Measurements from ENCODE around the gene TSSC4.

Gene TSSC4

DNA sequence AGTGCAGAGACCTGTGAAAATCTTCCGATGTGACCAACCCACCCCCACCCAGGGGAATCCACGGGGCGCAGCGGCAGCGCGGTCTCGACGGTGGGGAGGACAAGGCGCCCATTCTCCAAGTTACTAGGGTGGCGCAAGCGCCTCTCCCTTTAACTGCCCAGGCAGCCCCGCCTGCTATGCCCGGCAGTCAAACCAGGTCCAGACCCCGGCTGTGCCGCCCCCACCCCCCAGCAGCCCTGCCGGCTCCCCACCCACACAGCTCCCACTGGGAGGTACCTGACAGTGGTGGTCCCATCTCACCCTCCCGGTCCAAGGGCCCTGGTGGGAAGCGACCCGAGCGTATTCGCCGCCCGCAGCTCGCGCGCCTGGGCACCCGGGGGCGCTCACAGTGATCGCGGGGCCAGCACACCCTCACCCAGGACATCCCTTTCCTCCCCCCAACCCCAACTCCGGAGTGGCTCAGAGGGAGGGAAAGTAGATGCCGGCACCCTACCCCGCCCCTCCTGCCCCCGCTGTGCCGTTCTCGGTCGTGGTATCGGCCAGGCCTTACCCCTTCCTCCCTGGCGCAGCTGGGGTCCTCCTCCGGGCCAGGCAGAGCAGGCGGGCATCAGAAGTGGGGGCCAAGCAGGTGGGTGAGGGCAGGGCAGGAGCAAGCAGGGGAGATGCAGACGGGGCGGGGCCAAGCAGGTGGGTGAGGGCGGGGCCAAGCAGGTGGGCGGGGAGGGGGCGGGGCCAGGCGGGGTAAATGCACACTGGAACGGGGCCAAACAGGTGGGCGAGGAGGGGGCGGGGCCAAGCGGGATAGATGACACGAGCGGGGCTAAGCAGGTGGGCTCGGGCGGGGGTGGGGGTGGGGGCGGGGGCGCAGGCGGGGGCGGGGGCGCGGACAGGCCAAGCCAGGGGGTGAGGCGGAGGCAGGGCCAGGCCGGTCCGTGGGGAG, 43.6 kb downstream of the TSSC4 start, which contains the start of gene TRPM5:
TRPM5 (minus strand) TSS at position 634 of the 940 bp plus-strand sequence. CDS start 21,478 bp downstream, outside the sequence.
- Histone ChIP-seq H3K9me3 (replicated peaks in 1 of 11) (no peaks in the 10 kb centered on the region), H3K9ac (peak within 1 kb of the TSS; percentile 59 to 83 (median 76); a peak in 21 of 22 replicates), H3K4me2 (peak within 1 kb of the TSS; percentile 86 to 99 (median 97)), H3K4me3 (peak within 1 kb of the TSS; percentile 60 to 81 (median 70)), H4K20me1 (peaks cover 0 to 12% (median 0%) of the 10 kb centered on the region in 11 experiments; a peak in 9 of 22 replicates), H3K27ac (peak within 1 kb of the TSS; percentile 34 to 78 (median 59); a peak in 20 of 22 replicates), H3K36me3 (no peaks in the 10 kb centered on the region), H3K27me3 (peaks cover 0 to 37% (median 15%) of the 10 kb centered on the region in 11 experiments; a peak in 18 of 22 replicates), H3K4me1 (peaks cover 38 to 46% (median 43%) of the 10 kb centered on the region in 10 experiments)
- TF ChIP-seq Cebpa-rat (IDR thresholded peaks at IDR 0.05), result no peak

DNA sequence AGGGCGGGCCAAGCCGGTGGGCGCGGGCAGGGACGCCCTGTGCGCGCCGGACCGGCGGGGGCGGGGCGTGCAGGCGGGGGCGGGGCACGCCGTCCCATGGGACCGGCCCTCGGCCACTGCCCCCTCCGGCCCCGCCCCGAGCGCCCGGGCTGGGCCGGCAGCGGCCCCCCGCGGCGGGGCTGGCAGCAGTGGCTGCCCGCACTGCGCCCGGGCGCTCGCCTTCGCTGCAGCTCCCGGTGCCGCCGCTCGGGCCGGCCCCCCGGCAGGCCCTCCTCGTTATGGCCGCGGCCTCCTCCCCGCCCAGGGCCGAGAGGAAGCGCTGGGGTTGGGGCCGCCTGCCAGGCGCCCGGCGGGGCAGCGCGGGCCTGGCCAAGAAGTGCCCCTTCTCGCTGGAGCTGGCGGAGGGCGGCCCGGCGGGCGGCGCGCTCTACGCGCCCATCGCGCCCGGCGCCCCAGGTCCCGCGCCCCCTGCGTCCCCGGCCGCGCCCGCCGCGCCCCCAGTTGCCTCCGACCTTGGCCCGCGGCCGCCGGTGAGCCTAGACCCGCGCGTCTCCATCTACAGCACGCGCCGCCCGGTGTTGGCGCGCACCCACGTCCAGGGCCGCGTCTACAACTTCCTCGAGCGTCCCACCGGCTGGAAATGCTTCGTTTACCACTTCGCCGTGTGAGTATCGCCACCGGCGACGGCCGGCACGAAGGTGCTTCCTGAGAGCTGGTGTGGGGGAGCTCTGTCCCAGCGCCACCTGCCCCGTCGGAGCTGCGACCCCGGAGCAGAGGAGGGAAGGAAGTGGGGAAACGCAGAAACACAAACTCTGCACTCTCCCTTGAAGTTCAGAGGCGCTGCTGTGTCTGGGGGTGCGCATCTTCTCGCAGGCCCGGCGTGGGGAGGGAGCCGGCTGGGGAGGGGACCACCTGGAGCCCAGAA, 44.5 kb downstream of the TSSC4 start, which contains the start of gene KCNQ1:
KCNQ1 (plus strand) TSS at position 188 of the 925 bp plus-strand sequence; CDS start at position 279, 91 bp downstream.
- Histone ChIP-seq H3K36me3 (no peaks in the 10 kb centered on the region), H3K9me3 (replicated peaks in 1 of 11) (no peaks in the 10 kb centered on the region), H3K4me3 (peak within 1 kb of the TSS; percentile 60 to 81 (median 70)), H3K27ac (peak within 1 kb of the TSS; percentile 34 to 78 (median 59); a peak in 20 of 22 replicates), H3K4me1 (peaks cover 38 to 49% (median 44%) of the 10 kb centered on the region in 10 experiments), H3K9ac (peak within 1 kb of the TSS; percentile 59 to 83 (median 76); a peak in 21 of 22 replicates), H4K20me1 (peaks cover 0 to 21% (median 2%) of the 10 kb centered on the region in 11 experiments; a peak in 9 of 22 replicates), H3K4me2 (peak within 1 kb of the TSS; percentile 86 to 99 (median 97)), H3K27me3 (peaks cover 0 to 37% (median 15%) of the 10 kb centered on the region in 11 experiments; a peak in 18 of 22 replicates)
- TF ChIP-seq Cebpa-rat (IDR thresholded peaks at IDR 0.05), result no peak

DNA sequence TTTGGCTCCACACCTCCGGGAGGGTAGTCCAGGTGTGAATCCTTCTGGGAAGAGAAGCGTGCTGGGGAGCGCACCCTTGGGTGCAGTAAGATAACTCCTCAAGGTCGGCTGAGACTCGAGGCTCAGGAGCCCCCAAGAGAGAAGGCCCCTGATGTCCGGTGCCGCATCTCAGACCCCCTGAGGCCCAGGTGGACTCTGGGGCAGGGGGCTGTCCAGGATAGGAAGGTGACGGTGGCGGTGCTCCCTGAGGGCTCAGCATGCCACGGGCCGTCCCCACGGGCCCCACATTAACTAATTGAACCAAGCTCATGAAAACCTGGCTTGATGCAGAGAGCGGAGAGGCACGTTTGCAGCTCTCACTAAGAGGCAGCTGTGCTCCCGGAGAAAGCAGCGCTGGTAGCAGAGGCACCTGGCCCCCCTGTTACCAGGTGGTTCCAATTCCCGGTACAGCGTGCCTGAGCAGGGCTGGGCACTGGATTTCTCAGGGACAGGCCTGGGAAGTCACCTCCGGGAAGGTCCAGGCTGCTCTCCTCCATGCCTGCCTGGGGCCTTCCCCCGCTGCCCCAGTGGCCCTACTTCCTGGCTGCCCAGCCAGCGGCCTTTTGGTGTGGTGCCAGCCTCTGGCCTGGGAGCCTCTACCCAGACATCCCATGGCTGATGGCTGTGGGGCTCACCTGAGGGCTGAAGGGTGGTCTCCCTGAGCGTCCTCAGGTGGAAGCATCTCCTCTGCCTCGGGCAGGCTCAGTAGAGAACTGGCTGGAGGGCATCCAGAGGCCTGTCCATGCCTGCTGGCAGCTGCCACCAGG, 45.4 kb downstream of the TSSC4 start:
- H3K27me3 ChIP-seq, result peaks cover 0 to 37% (median 15%) of the 10 kb centered on the region in 11 experiments; a peak in 18 of 22 replicates
- peaks cover 0 to 27% (median 3%) of the 10 kb centered on the region in 11 experiments; a peak in 9 of 22 replicates for H4K20me1 ChIP-seq
- H3K4me3 ChIP-seq, result peak overlapping the region; percentile 60 to 81 (median 70)
- TF ChIP-seq Cebpa-rat (IDR thresholded peaks at IDR 0.05), result no peak
- H3K4me2 ChIP-seq, result peak overlapping the region; percentile 86 to 99 (median 97)
- no peaks in the 10 kb centered on the region; a peak in 1 of 22 replicates for H3K36me3 ChIP-seq
- no peaks in the 10 kb centered on the region for H3K9me3 ChIP-seq (replicated peaks in 1 of 11)
- H3K4me1 ChIP-seq, result peaks cover 34 to 48% (median 40%) of the 10 kb centered on the region in 10 experiments
- peak overlapping the region in 6 of 11 experiments; percentile 37 to 78 (median 70); a peak in 10 of 22 replicates for H3K27ac ChIP-seq
- H3K9ac ChIP-seq, result peak overlapping the region; percentile 59 to 83 (median 76); a peak in 20 of 22 replicates

DNA sequence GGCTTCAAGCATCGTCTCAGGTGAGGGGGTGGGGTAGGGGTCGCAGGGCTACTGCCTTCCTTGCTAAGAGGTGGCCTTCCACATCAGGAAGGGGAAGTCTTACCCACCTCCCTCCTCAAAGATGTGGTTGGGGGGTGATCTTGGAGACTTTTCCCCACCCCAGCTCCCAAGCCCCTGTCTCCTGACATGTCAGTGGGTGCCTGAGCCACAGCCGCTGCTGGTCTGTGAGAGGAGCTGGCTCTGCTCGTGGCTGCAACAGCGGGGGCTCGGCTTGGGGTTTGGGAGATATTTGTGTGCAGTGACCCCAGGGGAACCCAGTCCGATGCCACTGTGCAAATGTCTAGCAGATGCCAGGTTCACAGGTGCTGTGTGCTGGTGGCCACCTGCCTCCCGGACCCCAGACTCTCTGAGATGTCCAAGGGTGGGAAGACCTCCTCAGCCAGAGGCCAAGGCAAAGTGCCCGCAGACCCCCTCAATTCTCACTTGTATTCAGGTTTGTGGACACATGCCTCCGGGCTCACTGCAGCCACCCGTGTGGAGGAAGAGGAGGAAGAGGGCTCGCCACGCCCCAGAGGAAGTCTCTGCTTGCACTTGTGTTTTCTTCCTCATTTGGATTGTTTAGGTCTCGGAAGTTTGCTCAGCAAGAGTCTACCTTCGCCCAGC, 46.2 kb downstream of the TSSC4 start:
- Histone ChIP-seq H3K9ac (peak overlapping the region; percentile 33 to 83 (median 76); a peak in 20 of 22 replicates), H3K4me3 (peak overlapping the region; percentile 28 to 81 (median 70); a peak in 19 of 20 replicates), H3K27me3 (peaks cover 0 to 37% (median 15%) of the 10 kb centered on the region in 11 experiments; a peak in 18 of 22 replicates), H3K36me3 (no peaks in the 10 kb centered on the region; a peak in 1 of 22 replicates), H3K27ac (peak overlapping the region in 10 of 11 experiments; percentile 28 to 78 (median 69); a peak in 21 of 22 replicates), H3K4me2 (peak overlapping the region; percentile 86 to 99 (median 97)), H3K4me1 (peaks cover 32 to 47% (median 40%) of the 10 kb centered on the region in 10 experiments), H4K20me1 (peaks cover 0 to 33% (median 3%) of the 10 kb centered on the region in 11 experiments; a peak in 9 of 22 replicates), H3K9me3 (replicated peaks in 1 of 11) (no peaks in the 10 kb centered on the region)
- no peak for TF ChIP-seq Cebpa-rat (IDR thresholded peaks at IDR 0.05)

DNA sequence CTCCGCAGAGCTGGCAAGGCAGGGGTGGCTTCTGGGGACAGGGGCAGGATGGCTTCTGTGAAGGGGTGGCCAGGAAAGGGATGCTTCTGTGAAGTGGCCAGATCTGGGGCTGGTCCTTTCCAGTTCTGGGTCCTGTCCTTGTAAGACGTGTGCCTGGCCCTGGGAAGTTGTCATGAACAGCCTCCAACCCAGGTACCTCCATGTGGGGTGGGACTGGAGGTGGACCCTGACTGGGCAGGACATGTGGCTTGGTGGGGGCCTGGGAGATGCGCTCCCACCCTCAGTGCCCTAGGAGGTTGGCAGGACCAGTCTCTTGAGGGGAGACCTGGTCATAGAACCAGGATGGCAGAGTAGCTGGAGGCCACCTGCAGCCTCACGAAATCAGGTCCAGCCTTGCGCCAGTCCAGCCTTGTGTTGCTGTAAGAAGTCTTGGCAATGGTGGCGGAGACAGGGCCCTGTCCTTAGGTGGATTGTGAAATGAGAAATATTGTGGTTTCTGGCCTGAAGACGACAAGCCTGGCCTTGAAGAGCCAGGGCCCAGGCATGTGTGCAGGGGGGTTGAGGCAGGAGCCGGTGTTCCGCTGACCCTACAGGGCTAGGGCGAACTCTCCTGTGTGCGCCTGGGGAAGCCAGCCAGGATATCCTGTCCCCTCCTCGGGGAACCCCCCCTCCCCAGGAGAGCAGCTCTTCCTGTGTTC, 46.9 kb downstream of the TSSC4 start:
- H3K4me1 ChIP-seq, result peaks cover 32 to 47% (median 40%) of the 10 kb centered on the region in 10 experiments
- no peaks in the 10 kb centered on the region for H3K9me3 ChIP-seq (replicated peaks in 1 of 11)
- H3K27ac ChIP-seq, result peak overlapping the region; percentile 24 to 78 (median 66); a peak in 21 of 22 replicates
- H4K20me1 ChIP-seq, result peaks cover 0 to 33% (median 6%) of the 10 kb centered on the region in 11 experiments; a peak in 9 of 22 replicates
- TF ChIP-seq Cebpa-rat (IDR thresholded peaks at IDR 0.05), result peak in 3 of 11 experiments; percentile 19 to 33 (median 28); a peak in 2 of 22 replicates
- peak overlapping the region; percentile 86 to 99 (median 97) for H3K4me2 ChIP-seq
- peaks cover 0 to 37% (median 15%) of the 10 kb centered on the region in 11 experiments; a peak in 18 of 22 replicates for H3K27me3 ChIP-seq
- H3K9ac ChIP-seq, result peak overlapping the region; percentile 33 to 83 (median 76); a peak in 20 of 22 replicates
- H3K4me3 ChIP-seq, result peak overlapping the region; percentile 28 to 81 (median 70); a peak in 19 of 20 replicates
- H3K36me3 ChIP-seq, result no peaks in the 10 kb centered on the region; a peak in 1 of 22 replicates

DNA sequence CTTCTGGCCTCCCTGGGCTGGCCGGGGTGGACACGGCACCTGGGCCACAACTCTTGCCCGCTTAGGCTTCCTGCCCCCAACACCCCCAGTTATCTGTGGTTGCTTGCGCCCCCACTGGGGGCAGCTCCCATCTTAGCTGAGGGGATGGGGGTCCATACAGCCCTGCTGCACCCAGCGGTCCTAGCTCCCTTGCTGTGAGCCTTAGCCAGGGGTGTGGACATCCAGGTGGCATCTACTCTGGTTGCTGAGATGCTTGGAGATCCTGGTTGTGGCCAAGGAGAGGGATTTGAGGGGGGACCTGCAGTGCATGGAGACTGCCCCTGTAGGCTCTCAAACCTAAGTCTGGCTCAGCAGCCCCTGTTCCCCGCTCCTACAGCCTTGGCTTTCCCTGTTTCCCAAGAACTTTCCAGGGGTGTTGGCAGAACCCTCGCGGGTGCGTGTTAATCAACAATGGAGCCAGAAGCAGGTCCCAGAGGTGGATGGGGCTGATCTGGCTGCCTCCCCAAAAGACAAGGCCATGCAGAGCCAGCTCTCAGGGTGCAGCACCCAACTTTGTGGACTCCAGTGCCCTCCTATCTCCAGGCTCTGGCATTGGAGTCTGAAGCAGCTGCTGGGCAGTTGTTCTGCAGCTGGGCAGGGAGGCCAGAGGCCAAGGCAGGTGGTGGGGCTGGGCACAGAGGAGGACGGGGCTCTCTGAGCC, 47.6 kb downstream of the TSSC4 start:
- Histone ChIP-seq H4K20me1 (peaks cover 0 to 32% (median 6%) of the 10 kb centered on the region in 11 experiments; a peak in 9 of 22 replicates), H3K27ac (peak overlapping the region in 10 of 11 experiments; percentile 28 to 78 (median 69); a peak in 18 of 22 replicates), H3K4me1 (peaks cover 32 to 47% (median 40%) of the 10 kb centered on the region in 10 experiments), H3K36me3 (no peaks in the 10 kb centered on the region; a peak in 1 of 22 replicates), H3K9ac (peak overlapping the region; percentile 33 to 83 (median 76); a peak in 15 of 22 replicates), H3K4me2 (peak overlapping the region; percentile 86 to 99 (median 97)), H3K9me3 (replicated peaks in 1 of 11) (no peaks in the 10 kb centered on the region), H3K4me3 (peak overlapping the region in 8 of 10 experiments; percentile 28 to 81 (median 74); a peak in 12 of 20 replicates), H3K27me3 (peaks cover 0 to 31% (median 15%) of the 10 kb centered on the region in 11 experiments; a peak in 18 of 22 replicates)
- no peak for TF ChIP-seq Cebpa-rat (IDR thresholded peaks at IDR 0.05)

All from BLaER1 treated with 17β-estradiol and CSF1 and Interleukin-3, amounts not matched to agents 10 nM and 100 nM (cell line).